Measurements from ENCODE around the gene AMBRA1.

Gene AMBRA1

GRCh38 chr11:46388619-46389449, 205.0 kb downstream of the AMBRA1 start:
- in situ Hi-C loops (cut with HindIII; ENCODE audit: low sequenced_read_pairs): no loop called here
- TF ChIP-seq CTCF (IDR thresholded peaks at IDR 0.05; ENCODE audit: low read depth, low read length): no peak
- DNase-seq (ENCODE audit: low read depth, low spot score): no peak
- no peak overlapping the region for H3K4me3 ChIP-seq (ENCODE audit: low read depth, low read length)

- no peak overlapping the region for H3K4me3 ChIP-seq (ENCODE audit: low read depth, low read length)
- no peak for DNase-seq (ENCODE audit: low read depth, low spot score)
- in situ Hi-C loops (cut with HindIII; ENCODE audit: low sequenced_read_pairs): no loop called here
- TF ChIP-seq CTCF (IDR thresholded peaks at IDR 0.05; ENCODE audit: low read depth, low read length): no peak
These were observed 205.8 kb downstream of the AMBRA1 start for GRCh38 chr11:46387919-46388618.

GRCh38 chr11:46387456-46387855, 206.4 kb downstream of the AMBRA1 start:
- no peak overlapping the region for H3K4me3 ChIP-seq (ENCODE audit: low read depth, low read length)
- no peak for TF ChIP-seq CTCF (IDR thresholded peaks at IDR 0.05; ENCODE audit: low read depth, low read length)
- in situ Hi-C loops (cut with HindIII; ENCODE audit: low sequenced_read_pairs): no loop called here
- no peak for DNase-seq (ENCODE audit: low read depth, low spot score)

- TF ChIP-seq CTCF (IDR thresholded peaks at IDR 0.05; ENCODE audit: low read depth, low read length): no peak
- in situ Hi-C loops (cut with HindIII; ENCODE audit: low sequenced_read_pairs): no loop called here
These were observed 207.1 kb downstream of the AMBRA1 start for GRCh38 chr11:46386674-46387073.

GRCh38 chr11:46386005-46386578, 207.7 kb downstream of the AMBRA1 start:
- in situ Hi-C loops (cut with HindIII; ENCODE audit: low sequenced_read_pairs): no loop called here
- no peak for DNase-seq (ENCODE audit: low read depth, low spot score)
- no peak overlapping the region for H3K4me3 ChIP-seq (ENCODE audit: low read depth, low read length)
- no peak for TF ChIP-seq CTCF (IDR thresholded peaks at IDR 0.05; ENCODE audit: low read depth, low read length)

More at GRCh38 chr11:46386674-46387073, 207.1 kb downstream of the AMBRA1 start:
- no peak for DNase-seq (ENCODE audit: low read depth, low spot score)
- no peak overlapping the region for H3K4me3 ChIP-seq (ENCODE audit: low read depth, low read length)

- DNase-seq (ENCODE audit: low read depth, low spot score): no peak
- no peak overlapping the region for H3K4me3 ChIP-seq (ENCODE audit: low read depth, low read length)
- TF ChIP-seq CTCF (IDR thresholded peaks at IDR 0.05; ENCODE audit: low read depth, low read length): no peak
- in situ Hi-C loops (cut with HindIII; ENCODE audit: low sequenced_read_pairs): no loop called here
These were observed 208.4 kb downstream of the AMBRA1 start for GRCh38 chr11:46385169-46386004.
